ENCODE measurements around the gene CIDEC.

GRCh38 chr3:9918261-9919038 is 38.4 kb upstream of the CIDEC start:
- no peak for TF ChIP-seq CTCF (IDR thresholded peaks at IDR 0.05)
- no peak for TF ChIP-seq POLR2AphosphoS5 (IDR thresholded peaks at IDR 0.05)
- TF ChIP-seq POLR2A (IDR thresholded peaks at IDR 0.05): no peak

Measured in breast epithelium (tissue), 3 donors.